LNCaP clone FGC (cell line): ENCODE results near the gene FOXB1.

Experiments used
- DNase-seq: peaks from one replicate; pipeline ENCODE4 v3.0.0-alpha.2; 2011; ENCODE audit warnings: low read depth
- H3K4me3 ChIP-seq: 2 replicates; pipeline ENCODE4 v1.5.1; 2011; ENCODE audit warnings: mild to moderate bottlenecking, low read depth, low read length, control low read depth
- CTCF ChIP-seq: IDR thresholded peaks from 2 replicates; pipeline ENCODE4 v1.5.1; 2012; ENCODE audit warnings: mild to moderate bottlenecking; ENCODE audit not compliant: control insufficient read depth, insufficient read depth; ENCODE audit errors: extremely low read depth

Gene FOXB1

GRCh38 chr15:60022379-60022741 is 18.2 kb downstream of the FOXB1 start:
- no peak for TF ChIP-seq CTCF
- no peak for DNase-seq
- no peak overlapping the region for H3K4me3 ChIP-seq

- no peak for DNase-seq
- H3K4me3 ChIP-seq, result no peak overlapping the region
- TF ChIP-seq CTCF, result no peak
These were observed 22.4 kb downstream of the FOXB1 start for GRCh38 chr15:60026555-60026954.

GRCh38 chr15:60035344-60035743 is 31.2 kb downstream of the FOXB1 start:
- TF ChIP-seq CTCF, result no peak
- H3K4me3 ChIP-seq, result no peak overlapping the region
- peak; percentile 90 for DNase-seq

DNA sequence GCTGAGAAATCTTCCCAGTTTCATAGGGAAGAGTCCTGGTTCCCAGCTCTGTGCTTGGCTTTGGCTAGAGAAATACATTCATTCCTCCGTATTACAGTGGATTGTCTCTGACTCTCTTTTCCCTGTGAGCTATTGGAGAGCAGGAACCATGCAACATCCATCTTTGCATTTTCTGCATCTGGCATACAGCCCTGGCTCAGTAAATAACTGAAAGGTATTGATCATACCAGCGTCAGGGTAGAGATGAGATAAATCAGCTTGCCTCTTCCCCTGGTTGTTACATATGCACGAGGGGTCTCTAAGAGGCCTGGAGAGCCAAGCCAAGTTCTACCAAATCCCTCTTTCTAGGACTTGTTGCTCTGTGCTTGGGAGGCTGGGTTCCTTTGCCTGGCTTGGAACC is 35.2 kb downstream of the FOXB1 start:
- DNase-seq, result no peak
- no peak overlapping the region for H3K4me3 ChIP-seq
- TF ChIP-seq CTCF, result no peak

GRCh38 chr15:60043744-60044435 is 39.8 kb downstream of the FOXB1 start:
- DNase-seq, result no peak
- H3K4me3 ChIP-seq, result no peak overlapping the region
- no peak for TF ChIP-seq CTCF

- no peak for DNase-seq
- TF ChIP-seq CTCF, result no peak
- H3K4me3 ChIP-seq, result no peak overlapping the region
These were observed 40.6 kb downstream of the FOXB1 start for GRCh38 chr15:60044636-60045270.

- no peak overlapping the region for H3K4me3 ChIP-seq
- TF ChIP-seq CTCF, result no peak
- no peak for DNase-seq
These were observed 43.6 kb downstream of the FOXB1 start for GRCh38 chr15:60047701-60048100.
